Mesothelial cell of epicardium (in vitro differentiated cells): ENCODE data around the gene OLFML2B. TPM values are rescaled to one million over a fixed set of nuclear protein-coding genes. Genes with fewer than 3 reads are reported as not detected.

Experiments
- DNase-seq, 2 experiments: peaks; one replicate each; pipeline ENCODE4 v3.0.0; 2021; ENCODE audit warnings: low spot score in 2 of 2; ENCODE audit not compliant: unreplicated experiment in 2 of 2
- H3K27ac Mint-ChIP-seq: 2 replicates; pipeline ENCODE4 v1.8.0; 2021; ENCODE audit warnings: mixed read lengths
- H3K27me3 Mint-ChIP-seq: 2 replicates; pipeline ENCODE4 v1.8.0; 2021; ENCODE audit warnings: low read depth, mixed read lengths
- H3K36me3 Mint-ChIP-seq: 2 replicates; pipeline ENCODE4 v1.8.0; 2021; ENCODE audit warnings: mixed read lengths
- H3K4me1 Mint-ChIP-seq: 2 replicates; pipeline ENCODE4 v1.8.0; 2021; ENCODE audit warnings: mixed read lengths
- H3K4me3 Mint-ChIP-seq: 2 replicates; pipeline ENCODE4 v1.8.0; 2021; ENCODE audit warnings: mild to moderate bottlenecking, moderate library complexity, mixed read lengths
- H3K9me3 Mint-ChIP-seq: 2 replicates; pipeline ENCODE4 v1.8.0; 2021; ENCODE audit warnings: mixed read lengths
- total RNA-seq: library from RNA; stranded (reverse); gene quantifications from 3 replicates; pipeline ENCODE4 v1.2.1, GENCODE V29; 2021
- TF ChIP-seq, protein P1 (sequence below): fragments of 200-600 bp; sonication (generic); IDR thresholded peaks from one replicate; pipeline ENCODE4 v1.5.0; 2021; ENCODE audit warnings: antibody characterized with exemption; ENCODE audit not compliant: unreplicated experiment

OLFML2B gene
- total RNA-seq, 1 donor from 2014 or later: 4.4 TPM

DNA sequence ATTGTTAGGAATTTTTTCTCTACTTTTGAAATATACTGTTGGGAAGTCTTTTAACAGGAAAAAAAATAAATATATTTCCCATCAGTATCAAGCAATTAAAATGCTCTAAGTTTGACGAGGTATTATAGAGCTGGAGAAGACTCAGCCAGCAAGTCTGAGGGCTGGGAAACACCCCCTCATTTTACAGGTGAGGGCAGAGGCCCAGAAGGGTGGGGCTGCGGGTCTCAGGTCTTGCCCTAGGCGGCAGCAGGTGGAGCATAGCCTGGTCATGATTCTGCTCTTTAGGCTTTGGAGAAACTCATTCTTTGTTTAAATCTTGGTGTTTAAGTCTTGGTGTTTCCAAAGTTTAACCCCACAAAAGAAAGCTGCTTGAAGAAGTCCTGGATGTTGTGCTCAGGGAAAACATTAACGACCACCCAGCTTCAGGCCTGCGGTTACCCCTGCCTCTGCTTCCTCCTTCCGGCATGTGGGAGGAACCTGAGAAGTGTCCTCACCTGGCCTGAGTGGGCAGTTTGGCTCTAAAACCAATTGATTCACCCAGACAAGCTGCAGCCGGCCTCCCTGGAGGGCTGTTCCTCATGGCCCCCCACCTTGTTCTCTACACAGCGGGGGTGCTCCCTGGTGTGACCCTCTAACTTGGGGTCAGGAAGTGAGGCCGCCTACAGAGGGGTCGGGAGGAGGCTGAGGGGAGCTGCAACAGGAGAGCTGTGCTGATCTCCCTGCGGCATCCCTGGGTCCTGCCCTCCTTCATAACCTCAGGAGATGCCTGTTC is 41.7 kb downstream of the OLFML2B start:
- TF ChIP-seq, protein P1, sequence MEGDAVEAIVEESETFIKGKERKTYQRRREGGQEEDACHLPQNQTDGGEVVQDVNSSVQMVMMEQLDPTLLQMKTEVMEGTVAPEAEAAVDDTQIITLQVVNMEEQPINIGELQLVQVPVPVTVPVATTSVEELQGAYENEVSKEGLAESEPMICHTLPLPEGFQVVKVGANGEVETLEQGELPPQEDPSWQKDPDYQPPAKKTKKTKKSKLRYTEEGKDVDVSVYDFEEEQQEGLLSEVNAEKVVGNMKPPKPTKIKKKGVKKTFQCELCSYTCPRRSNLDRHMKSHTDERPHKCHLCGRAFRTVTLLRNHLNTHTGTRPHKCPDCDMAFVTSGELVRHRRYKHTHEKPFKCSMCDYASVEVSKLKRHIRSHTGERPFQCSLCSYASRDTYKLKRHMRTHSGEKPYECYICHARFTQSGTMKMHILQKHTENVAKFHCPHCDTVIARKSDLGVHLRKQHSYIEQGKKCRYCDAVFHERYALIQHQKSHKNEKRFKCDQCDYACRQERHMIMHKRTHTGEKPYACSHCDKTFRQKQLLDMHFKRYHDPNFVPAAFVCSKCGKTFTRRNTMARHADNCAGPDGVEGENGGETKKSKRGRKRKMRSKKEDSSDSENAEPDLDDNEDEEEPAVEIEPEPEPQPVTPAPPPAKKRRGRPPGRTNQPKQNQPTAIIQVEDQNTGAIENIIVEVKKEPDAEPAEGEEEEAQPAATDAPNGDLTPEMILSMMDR: no peak
- H3K36me3 Mint-ChIP-seq: no peaks in the 10 kb centered on the region
- no peak for DNase-seq
- H3K9me3 Mint-ChIP-seq: peaks cover 6% of the 10 kb centered on the region
- H3K27me3 Mint-ChIP-seq: peaks cover 6% of the 10 kb centered on the region
- no peak overlapping the region for H3K27ac Mint-ChIP-seq
- H3K4me1 Mint-ChIP-seq: peaks cover 4% of the 10 kb centered on the region
- H3K4me3 Mint-ChIP-seq: no peak overlapping the region

DNA sequence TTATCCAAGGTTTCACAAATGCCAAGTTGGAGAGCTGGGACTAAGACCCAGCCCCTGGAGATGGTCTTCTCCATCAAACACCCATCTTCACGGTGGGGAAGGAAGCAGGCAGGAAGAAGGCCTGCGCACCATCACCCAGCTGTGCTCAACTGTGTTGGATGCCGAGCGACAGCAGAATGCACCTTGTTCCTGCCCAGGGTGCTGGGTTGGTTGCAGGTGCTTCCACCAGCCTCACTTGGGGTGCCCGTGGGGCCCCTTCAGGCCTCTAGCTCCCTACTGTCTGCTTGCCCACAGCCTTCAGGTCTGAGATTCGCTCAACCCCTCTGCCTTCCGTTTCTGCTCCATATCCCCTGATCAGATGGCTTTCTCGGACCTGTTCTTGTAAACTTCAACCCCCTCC is 42.5 kb downstream of the OLFML2B start:
- no peak for DNase-seq
- Mint-ChIP-seq H3K9me3 (peaks cover 6% of the 10 kb centered on the region), H3K27me3 (peaks cover 6% of the 10 kb centered on the region), H3K36me3 (no peaks in the 10 kb centered on the region), H3K4me1 (peaks cover 4% of the 10 kb centered on the region), H3K4me3 (no peak overlapping the region), H3K27ac (no peak overlapping the region)
- TF ChIP-seq, protein P1: no peak

DNA sequence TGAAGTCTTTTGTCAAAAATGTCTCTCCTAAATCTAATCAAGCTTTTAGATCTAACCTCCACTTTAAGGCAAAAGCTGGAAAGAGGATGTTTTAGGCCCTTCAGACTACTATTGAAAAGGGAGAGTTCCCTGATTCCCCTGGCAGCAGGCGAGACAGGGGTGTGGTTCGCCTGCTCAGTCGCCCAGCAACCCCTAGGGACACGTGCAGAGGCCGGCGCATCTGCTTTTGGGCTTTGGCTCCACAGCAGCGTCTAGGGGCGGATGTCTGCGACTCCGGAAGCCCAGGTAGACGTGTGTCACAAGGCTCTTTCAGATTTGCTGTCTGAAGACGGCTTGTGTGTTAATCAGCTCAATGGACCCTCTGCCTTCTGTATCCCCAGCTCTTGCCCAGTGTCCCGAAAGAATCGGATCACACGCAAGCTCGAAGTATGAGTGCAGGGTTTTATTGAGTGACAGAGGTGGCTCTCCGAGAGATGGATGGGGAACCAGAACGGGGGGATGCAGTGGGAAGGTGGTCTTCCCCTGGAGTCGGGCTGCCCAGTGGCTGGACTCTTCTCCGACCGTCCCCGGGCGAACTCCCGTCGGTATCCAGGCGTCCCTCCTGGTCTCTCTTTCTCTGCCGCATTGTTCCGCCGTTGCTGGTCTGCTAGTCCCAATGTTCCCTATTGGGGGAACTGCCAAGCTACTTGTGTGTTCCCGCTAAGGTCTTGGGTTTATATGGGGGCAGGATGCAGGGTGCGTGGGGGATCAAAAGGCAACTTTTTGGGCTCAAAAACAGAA is 45.5 kb downstream of the OLFML2B start:
- H3K4me3 Mint-ChIP-seq: no peak overlapping the region
- H3K9me3 Mint-ChIP-seq: peaks cover 6% of the 10 kb centered on the region
- H3K27me3 Mint-ChIP-seq: peaks cover 4% of the 10 kb centered on the region
- no peak for DNase-seq
- no peaks in the 10 kb centered on the region for H3K36me3 Mint-ChIP-seq
- TF ChIP-seq, protein P1: no peak
- peaks cover 7% of the 10 kb centered on the region for H3K4me1 Mint-ChIP-seq
- H3K27ac Mint-ChIP-seq: no peak overlapping the region

DNA sequence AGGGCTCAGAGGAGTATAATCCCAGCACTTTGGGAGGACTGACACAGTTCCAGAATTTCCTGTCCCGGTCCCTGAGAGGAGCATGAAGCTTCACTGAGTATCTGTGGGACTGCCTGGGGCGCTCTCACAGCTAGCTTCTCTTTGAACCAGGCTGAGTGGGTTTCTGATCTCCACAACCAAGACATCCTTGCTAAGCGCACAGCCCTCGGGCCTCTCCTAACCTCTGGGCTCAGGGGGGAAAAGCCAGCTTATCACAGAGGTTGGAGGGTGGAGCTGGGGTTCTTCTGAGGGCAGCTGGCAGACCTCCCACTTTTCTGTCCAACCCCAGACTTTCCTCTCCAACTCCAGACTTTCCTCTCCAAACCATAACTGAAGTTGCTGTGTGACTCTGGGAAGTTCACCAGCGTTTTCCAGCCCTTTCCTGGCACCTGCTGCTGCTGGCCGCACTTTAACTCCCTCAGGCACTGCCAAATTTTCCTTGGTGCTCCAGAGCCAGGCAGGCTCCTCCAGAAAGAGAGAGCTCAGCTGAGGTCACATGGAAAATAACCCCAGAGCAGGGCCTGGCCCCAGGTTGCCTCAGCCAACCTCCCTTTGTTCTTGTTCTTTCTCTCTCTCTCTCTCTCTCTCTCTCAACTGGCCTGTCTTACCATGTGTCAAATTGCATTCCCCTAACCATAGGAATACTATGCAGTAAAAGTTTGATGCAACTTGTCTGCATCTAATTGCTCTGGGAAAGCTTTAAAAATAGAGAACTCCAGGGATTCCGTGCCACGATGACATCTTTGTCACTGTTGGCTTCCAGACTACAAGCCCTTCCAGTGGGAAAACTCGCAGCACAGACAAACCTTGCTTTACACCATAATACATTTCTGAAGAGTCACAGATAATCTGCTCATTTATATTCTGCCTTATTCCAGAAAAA is 49.5 kb downstream of the OLFML2B start:
- H3K27ac Mint-ChIP-seq: no peak overlapping the region
- TF ChIP-seq, protein P1: no peak
- H3K36me3 Mint-ChIP-seq: no peaks in the 10 kb centered on the region
- no peak for DNase-seq
- peaks cover 6% of the 10 kb centered on the region for H3K9me3 Mint-ChIP-seq
- peaks cover 4% of the 10 kb centered on the region for H3K4me1 Mint-ChIP-seq
- H3K27me3 Mint-ChIP-seq: peaks cover 8% of the 10 kb centered on the region
- no peak overlapping the region for H3K4me3 Mint-ChIP-seq

DNA sequence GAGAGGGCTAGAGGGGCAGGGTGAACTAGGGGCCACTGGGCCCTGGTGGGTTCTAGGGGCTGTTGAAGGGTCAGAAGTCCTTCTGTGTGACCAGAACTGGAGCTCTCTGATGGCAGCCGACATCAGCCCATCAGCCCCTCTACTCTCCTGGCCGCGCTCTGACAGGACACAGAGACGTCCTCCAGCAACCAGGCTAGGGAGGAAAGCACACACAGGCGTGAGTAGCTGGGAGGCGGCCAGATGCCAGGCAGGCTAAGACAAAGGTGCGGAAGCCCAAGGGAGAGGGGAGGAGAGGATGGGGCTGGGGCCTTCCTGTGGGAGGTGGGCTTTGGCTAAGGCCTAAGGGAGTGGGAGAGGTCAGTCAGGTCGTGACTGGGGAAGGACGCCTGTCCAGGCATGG is 50.8 kb downstream of the OLFML2B start:
- H3K9me3 Mint-ChIP-seq: peaks cover 4% of the 10 kb centered on the region
- H3K4me1 Mint-ChIP-seq: peaks cover 4% of the 10 kb centered on the region
- no peaks in the 10 kb centered on the region for H3K36me3 Mint-ChIP-seq
- peaks cover 6% of the 10 kb centered on the region for H3K27me3 Mint-ChIP-seq
- no peak for DNase-seq
- H3K27ac Mint-ChIP-seq: no peak overlapping the region
- no peak overlapping the region for H3K4me3 Mint-ChIP-seq
- TF ChIP-seq, protein P1: no peak
